ENCODE results near the gene SPC25. TPM values are rescaled to one million over a fixed set of nuclear protein-coding genes. Genes with fewer than 3 reads are reported as not detected.
"Not testable (repeated sequence)": the region's sequence is repeated elsewhere in the genome, so short reads cannot be mapped to it uniquely, and the experiment has no call there.

Gene SPC25
- 7.5 TPM for polyA plus RNA-seq (ENCODE audit: insufficient read length)

- DNase-seq (ENCODE audit: low read depth): peak; percentile 84
Measured at GRCh38 chr2:168890006-168890782, at the start of gene SPC25. Gene SPC25, minus strand, starts transcription at chr2:168890430. Its CDS starts 911 bp downstream, at chr2:168889519.

- no peak for DNase-seq (ENCODE audit: low read depth)
Measured at GRCh38 chr2:168939918-168940317, 49.7 kb upstream of the SPC25 start.

GRCh38 chr2:168939061-168939460 lies 48.8 kb upstream of the SPC25 start:
- DNase-seq (ENCODE audit: low read depth): no peak

GRCh38 chr2:168935810-168936581 lies 45.8 kb upstream of the SPC25 start:
- DNase-seq (ENCODE audit: low read depth): no peak

GRCh38 chr2:168934826-168935225 lies 44.6 kb upstream of the SPC25 start:
- no peak for DNase-seq (ENCODE audit: low read depth)

GRCh38 chr2:168932174-168932573 lies 41.9 kb upstream of the SPC25 start:
- DNase-seq (ENCODE audit: low read depth): not testable (repeated sequence)

GRCh38 chr2:168930242-168930641 lies 40.0 kb upstream of the SPC25 start:
- DNase-seq (ENCODE audit: low read depth): no peak

- DNase-seq (ENCODE audit: low read depth): no peak
Measured at GRCh38 chr2:168929031-168929430, 38.8 kb upstream of the SPC25 start.

GRCh38 chr2:168928113-168928831 lies 38.0 kb upstream of the SPC25 start:
- no peak for DNase-seq (ENCODE audit: low read depth)

- DNase-seq (ENCODE audit: low read depth): no peak
Measured at GRCh38 chr2:168926621-168927386, 36.6 kb upstream of the SPC25 start.

GRCh38 chr2:168920504-168921157 lies 30.4 kb upstream of the SPC25 start:
- no peak for DNase-seq (ENCODE audit: low read depth)

- DNase-seq (ENCODE audit: low read depth): no peak
Measured at GRCh38 chr2:168916331-168916675, 26.1 kb upstream of the SPC25 start.

GRCh38 chr2:168915441-168916330 lies 25.5 kb upstream of the SPC25 start:
- DNase-seq (ENCODE audit: low read depth): no peak

GRCh38 chr2:168913495-168913894 lies 23.3 kb upstream of the SPC25 start:
- DNase-seq (ENCODE audit: low read depth): no peak

GRCh38 chr2:168912901-168913369 lies 22.7 kb upstream of the SPC25 start:
- DNase-seq (ENCODE audit: low read depth): no peak

- no peak for DNase-seq (ENCODE audit: low read depth)
Measured at GRCh38 chr2:168912466-168912865, 22.2 kb upstream of the SPC25 start.

GRCh38 chr2:168910330-168910729 lies 20.1 kb upstream of the SPC25 start:
- no peak for DNase-seq (ENCODE audit: low read depth)

GRCh38 chr2:168907940-168908662 lies 17.9 kb upstream of the SPC25 start:
- no peak for DNase-seq (ENCODE audit: low read depth)

- no peak for DNase-seq (ENCODE audit: low read depth)
Measured at GRCh38 chr2:168904358-168904757, 14.1 kb upstream of the SPC25 start.

Data from forelimb muscle (tissue), 1 donor.